ENCODE results near the gene GAA.

Gene GAA

DNA sequence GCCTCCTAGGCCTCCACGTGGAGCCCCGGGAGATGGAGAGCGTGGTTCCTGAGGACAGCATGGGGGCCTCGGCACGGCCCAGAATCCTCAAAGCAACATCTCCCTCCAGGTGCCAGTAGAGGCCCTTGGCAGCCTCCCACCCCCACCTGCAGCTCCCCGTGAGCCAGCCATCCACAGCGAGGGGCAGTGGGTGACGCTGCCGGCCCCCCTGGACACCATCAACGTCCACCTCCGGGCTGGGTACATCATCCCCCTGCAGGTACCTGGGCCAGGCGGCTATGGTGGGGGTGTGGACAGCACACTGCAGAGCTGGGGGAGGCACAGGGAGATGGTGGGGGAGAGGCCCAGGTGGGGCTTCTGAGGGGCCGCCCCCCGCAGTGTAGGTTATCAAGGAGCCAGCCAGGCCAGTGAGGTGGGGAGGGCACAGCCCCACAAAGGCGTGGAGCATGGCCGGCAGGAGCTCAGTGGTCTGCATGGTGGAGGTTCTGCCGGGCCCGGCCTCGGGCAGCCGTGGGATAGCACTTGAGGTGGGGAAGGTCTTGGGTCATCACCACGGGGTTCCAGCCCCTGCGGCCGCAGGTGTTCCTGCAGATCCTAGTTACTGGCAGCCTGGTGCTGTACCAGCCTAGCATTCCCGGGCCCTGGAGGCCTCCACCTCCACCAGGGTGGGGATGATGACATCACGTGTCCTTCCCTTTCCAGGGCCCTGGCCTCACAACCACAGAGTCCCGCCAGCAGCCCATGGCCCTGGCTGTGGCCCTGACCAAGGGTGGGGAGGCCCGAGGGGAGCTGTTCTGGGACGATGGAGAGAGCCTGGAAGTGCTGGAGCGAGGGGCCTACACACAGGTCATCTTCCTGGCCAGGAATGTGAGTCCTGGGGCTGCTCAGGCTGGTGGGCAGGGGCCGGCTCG lies 16.4 kb downstream of the GAA start:
- DNase-seq (ENCODE audit: low read depth) = no peak

DNA sequence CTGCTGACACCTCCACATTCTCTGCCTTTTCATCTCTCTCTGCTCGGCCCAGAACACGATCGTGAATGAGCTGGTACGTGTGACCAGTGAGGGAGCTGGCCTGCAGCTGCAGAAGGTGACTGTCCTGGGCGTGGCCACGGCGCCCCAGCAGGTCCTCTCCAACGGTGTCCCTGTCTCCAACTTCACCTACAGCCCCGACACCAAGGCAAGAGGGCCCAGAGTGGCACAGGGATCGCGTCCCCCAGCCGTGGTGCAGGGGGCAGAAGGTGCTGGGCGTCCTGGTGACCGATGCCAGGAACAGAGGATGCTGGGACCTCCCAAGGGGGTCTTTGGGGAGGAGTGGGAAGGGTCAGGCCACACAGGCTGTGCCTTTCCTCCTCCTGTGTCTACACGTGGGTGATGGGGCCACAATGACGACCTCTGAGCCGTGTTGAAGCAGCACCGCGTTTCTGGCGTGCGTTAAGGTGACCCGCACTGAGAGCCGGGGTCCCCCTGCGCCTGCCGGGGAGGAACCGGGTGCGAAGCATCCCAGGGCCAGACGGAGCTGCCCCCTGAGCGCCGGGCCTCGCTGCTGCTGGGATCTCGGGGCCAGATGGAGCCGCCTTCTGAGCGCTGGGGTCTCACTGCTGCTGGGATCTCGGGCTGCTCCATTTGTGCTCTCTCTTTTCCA lies 17.4 kb downstream of the GAA start:
- no peak for DNase-seq (ENCODE audit: low read depth)

DNA sequence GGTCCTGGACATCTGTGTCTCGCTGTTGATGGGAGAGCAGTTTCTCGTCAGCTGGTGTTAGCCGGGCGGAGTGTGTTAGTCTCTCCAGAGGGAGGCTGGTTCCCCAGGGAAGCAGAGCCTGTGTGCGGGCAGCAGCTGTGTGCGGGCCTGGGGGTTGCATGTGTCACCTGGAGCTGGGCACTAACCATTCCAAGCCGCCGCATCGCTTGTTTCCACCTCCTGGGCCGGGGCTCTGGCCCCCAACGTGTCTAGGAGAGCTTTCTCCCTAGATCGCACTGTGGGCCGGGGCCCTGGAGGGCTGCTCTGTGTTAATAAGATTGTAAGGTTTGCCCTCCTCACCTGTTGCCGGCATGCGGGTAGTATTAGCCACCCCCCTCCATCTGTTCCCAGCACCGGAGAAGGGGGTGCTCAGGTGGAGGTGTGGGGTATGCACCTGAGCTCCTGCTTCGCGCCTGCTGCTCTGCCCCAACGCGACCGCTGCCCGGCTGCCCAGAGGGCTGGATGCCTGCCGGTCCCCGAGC lies 17.9 kb downstream of the GAA start:
- DNase-seq (ENCODE audit: low read depth) = no peak

DNA sequence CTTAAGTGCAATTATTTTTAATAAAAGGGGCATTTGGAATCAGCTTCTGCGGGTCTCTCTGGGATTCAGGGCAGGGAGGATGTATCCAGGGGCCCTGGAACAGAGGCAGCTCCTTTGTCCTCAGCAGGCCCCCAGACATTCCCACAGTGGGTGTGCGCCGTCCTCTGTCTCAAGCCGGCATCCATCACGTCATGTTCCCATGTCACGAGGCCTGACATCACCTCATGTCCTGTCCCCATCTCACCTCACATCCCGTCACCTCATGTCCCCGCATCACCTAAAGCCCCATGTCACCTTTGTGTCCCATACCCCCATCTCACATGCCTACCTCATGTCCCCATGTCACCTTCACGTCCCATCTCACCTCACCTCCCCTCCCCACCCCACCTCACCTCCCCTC lies 18.5 kb downstream of the GAA start:
- DNase-seq (ENCODE audit: low read depth) = no peak

DNA sequence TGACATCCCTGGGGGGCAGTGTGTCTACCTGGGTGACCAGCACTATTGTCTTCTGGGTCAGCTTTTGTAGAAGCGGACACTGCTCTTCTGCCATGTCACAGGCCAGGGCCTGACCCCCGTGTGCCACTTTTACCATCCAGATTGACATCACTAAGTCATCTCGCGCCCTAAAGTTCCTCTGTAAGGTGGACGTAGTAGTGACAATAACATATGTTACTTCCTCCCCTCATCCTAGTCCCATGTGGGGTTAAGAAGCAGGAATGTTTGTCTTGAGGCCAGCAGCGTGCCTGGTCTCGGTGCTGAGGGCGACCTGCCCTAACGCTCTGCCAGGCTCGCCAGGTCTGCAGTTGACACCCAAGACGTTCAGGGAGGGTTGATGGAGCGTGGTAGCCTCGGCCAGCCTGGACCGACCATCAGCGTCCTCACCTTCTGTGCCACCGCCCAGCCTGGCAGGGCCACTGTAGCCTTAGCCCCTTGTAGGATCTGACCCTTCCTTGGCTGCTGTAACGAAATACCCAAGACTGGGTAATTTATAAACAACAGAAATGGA lies 20.7 kb downstream of the GAA start:
- DNase-seq (ENCODE audit: low read depth) = no peak

DNA sequence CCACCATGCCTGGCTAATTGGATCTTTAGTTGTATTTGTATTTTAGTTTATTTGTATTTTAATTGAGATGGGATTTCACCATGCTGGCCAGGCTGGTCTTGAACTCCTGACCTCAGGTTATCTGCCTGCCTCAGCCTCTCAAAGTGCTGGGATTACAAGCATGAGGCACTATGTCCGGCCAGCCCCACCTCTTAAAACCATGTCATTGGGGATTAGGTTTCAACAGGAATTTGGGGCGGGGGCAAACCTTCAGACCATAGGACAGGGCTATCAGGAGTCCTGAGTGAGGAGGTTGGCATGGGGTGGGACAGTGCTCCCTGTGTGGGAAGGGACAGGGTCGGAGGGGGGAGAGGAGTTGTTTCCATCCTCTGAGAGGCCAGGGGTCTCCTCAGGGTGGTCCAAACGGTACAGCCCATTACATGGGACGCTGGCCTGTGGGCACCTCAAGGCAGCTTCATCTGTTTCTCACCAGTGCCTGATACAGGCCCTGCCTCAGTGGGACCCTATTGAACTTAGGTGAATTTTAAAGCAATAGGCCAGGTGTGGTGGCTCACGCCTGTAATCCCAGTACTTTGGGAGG lies 21.6 kb downstream of the GAA start:
- no peak for DNase-seq (ENCODE audit: low read depth)

DNA sequence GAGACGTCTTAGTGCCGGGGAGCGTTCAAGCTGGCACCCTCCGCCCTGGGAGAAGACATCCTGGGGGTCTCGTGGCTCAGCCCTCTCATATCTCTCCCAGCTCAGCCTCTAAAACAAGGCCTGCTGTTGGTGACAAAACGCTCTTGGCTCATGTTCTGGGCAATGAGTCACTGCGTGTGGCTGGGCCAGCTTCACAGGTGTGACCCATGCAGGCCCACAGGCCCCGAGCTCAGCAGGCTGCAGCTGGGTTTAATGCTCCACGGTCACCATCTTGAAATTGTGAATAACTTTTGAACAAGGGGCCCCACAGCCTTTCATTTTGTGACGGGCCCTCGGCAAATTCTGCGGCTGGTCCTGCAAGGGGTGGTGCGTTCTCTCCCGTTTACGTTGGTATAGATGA lies 22.4 kb downstream of the GAA start:
- DNase-seq (ENCODE audit: low read depth) = no peak

DNA sequence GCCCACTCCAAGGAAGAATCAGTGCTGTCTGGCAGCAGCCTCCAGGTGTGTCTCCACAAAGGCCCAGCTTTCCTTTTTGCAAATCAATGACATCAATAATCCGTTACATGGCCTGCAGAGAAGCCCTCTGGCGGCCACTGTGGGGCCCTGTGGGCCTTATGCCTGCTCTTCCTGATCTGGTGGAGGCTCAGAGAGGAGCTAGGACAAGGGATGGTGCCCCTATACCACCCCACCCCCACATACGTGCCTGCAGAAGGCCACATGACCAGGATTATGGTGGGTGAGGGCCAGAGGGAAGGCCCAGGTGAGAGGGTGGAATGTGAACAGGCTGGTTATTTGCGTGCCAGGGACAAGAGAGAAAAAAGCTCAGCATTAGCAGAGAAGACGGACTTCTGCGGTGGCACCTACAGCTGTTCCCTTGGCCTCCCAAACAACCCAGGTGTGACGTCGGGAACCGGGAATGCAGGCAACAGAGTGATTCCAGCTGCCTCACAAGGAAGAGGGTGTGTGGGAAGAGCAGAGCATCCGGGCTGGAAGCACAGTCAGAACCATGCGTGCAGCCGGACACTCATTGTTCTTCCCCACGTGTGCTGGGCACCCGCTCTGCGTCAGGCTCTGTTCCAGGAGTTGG lies 23.1 kb downstream of the GAA start:
- no peak for DNase-seq (ENCODE audit: low read depth)

DNA sequence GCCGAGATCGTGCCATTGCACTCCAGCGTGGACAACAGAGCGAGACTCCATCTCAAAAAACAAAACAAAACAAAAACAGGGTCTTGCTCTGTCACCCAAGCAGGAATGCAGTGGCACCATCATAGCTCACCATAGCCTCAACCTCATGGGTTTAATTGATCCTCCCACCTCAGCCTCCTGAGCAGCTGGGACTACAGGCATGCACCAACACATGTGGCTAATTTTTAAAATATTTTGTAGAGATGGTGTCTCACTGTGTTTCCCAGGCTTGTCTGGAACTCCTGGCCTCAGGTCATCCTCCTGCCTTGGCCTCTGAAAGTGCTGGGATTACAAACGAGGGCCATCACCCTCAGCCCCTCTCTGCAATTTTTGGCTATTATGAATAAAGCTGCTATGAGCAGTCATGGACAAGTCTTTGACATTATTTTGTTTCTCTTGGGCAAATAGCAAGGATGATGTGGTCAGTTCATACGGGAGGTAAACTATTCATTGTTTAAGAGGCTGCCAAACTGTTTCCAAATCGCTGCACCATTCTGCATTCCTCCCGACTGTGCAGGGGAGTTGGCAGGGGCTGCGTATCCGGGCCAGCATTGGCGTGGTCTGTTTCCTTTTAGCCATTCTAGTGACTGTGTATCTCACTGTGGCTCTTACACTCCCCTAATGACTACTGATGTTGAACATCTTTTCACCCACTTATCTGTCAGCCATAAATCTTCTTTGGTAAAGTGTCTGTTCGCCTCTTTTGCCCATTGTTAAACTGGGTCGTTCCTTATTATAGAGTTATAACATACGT lies 24.5 kb downstream of the GAA start:
- peak; percentile 95 for DNase-seq (ENCODE audit: low read depth)

DNA sequence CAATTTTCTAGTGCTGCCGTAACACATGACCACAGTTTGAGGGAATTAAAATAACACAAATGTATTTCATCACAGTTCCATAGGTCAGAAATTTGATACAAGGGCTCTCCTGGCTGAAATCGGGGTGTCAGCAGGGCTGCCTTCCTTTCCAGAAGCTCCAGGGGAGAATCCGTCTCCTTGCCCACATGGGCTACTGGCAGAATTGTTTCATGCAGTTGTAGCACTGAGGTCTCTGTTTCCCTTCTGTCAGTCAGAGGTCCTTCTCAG lies 25.0 kb downstream of the GAA start:
- DNase-seq (ENCODE audit: low read depth) = peak; percentile 78

DNA sequence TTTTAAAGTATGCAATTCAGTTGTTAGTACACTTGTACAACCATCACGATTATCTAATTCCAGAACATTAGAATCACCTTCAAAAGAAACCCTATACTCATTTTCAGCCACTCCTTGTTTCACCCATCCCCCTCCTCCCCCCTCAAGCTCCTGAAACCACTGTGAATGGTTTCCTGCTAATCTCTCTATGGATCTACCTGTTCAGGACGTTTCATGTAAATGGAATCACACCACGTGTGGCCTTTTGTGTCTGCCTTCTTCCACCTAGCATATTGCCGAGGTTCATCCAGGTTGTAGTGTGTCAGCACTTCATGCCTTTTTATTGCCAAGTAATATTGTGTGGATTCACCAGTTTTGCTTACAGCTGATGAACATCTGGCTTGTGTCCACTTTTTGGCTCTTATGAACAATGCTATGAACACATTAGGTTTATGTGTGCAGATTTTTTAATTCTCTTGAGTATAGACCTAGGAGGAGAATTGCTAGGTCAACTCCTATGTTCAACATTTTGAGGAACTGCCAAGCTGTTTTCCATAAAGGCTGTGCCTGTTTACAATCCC lies 27.7 kb downstream of the GAA start:
- peak; percentile 23 for DNase-seq (ENCODE audit: low read depth)

DNA sequence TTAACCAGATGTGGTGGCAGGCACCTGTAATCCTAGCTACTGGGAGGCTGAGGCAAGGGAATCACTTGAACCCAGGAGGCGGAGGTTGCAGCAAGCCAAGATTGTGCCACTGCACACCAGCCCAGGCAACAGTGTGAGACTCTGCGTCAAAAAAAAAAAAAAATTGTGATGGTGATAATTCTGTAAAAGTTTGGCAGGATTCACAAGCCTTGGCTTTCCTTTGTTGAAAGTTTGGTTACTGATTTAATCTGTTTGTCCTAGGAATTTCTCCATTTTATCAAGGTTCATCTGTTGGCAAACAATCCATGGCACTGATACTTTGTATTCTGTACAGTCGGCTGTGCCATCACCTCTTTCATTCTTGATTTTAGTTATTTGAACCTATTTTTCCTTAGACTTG lies 29.6 kb downstream of the GAA start:
- no peak for DNase-seq (ENCODE audit: low read depth)

DNA sequence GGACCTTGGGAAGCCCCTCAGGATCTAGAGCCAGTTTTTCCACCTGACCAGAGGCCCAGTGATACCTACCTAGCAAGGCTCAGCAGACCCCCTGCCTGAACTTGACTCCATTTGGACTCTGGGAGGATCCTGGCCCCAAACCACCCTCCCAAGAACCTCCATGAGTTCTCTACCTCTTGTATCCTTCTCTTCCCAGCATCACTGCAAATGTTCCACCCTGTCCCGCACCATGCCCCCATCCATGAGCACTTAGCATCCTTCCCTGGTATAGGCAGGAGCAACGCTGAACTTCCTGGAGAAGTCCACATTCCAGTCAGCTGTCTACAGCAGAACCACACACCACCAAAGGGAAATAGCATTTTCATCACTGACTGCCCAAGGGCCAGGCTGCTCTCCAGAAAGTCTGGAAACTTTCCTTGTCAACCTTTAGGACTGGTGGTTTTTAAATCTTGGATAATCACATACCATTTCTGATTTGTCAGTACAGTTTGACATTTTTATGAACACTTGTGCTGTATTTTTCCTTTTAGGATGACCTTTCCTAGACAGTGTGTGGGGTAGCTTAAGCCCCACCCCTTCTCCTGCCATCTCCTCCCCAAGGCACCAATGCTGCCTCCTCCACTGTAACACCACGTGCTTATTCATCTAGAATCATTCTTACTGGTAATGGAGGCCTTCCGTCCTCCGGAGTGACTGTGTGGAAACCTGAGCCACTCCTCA lies 31.7 kb downstream of the GAA start:
- DNase-seq (ENCODE audit: low read depth) = no peak

DNA sequence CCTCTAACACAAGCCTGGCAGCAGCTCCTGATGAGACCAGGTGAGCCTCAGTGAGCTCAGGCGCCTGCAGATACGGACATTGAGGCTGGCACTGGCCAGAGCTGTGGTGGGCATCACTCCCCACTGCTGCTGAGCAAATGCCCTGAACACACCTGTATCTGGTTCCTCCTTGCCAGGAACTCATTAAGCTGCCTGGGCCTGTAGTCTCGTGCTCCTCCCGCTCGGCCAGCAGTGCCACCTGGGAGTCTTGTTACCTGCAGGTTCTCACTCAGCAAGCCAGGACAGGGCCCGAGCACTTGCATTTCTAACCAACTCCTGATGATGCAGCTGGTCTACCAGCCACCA lies 32.2 kb downstream of the GAA start:
- no peak for DNase-seq (ENCODE audit: low read depth)

DNA sequence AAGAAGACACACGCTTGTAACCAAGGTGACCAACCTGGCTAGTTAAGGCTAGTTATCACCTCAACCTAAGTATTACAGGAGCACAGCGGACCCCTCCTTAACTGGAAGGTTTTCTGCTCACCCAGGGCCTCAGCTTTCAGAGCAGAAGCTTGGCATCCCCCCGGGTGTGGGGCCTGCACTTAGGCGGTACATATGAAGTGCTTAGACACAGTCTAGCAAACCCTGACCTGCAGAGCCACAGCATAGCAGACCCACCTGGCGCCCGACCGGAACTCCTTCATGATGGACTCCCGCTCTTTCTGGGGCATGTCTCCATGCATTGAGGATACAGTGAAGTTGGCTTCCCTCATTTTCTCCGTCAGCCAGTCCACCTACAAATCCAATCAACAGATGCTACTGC lies 35.8 kb downstream of the GAA start:
- no peak for DNase-seq (ENCODE audit: low read depth)

DNA sequence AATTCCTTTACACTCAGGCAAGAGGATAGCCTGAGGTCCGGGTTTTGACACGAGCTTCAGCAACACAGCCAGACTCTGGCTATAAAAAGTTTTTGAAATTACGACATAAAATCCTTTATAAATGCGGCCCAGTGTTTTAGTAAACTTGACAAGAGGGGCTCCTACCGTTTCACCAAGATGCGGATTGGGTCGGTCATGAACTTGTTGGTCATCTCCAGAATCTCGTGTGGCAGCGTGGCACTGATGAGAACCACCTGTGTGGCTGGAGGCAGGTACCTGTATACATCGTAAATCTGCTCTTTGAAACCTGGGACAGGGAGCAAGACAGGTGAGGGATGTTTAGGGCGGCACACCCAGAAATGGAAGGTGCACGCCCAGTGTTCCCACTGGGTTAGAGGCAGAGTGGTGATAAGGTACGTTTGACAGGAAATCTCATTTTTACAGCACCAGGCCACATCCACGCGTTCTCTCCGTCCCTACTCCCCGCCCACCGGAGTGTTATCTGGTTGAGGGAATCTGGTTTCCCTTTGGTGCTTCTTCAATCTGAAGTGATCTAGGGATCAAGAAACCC lies 37.6 kb downstream of the GAA start:
- no peak for DNase-seq (ENCODE audit: low read depth)

DNA sequence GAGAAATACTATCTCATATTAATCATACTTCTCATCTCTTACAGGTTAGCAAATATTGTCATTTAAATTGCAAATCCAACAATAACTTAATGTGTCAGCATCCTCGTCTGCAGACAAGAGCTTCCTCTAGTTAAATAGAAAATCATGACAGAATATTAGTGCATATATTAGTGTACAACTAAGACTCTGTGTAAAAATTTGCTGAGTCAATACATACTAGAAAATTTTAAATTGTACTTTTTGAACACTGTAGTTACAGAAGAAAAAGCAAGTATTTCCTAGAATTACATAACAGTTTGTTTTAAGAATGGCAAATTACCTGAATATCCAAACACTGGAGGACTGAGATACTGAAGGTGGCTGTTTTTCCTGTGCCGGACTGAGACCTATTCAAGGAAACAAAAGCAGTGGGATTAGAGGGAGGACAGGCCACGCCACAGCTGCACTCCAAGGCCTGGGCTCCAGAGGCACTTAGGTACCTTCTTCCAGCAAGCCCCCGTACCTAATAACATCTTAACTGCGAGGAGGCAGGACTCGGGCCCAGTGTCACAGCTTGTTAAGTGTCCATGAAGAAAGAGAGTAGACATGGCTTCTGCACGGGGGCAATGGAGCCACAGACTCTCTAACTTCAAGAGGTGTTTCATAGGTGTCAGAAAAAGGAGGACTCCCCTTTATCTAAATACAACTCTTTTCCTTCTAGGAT lies 40.2 kb downstream of the GAA start:
- DNase-seq (ENCODE audit: low read depth) = no peak

DNA sequence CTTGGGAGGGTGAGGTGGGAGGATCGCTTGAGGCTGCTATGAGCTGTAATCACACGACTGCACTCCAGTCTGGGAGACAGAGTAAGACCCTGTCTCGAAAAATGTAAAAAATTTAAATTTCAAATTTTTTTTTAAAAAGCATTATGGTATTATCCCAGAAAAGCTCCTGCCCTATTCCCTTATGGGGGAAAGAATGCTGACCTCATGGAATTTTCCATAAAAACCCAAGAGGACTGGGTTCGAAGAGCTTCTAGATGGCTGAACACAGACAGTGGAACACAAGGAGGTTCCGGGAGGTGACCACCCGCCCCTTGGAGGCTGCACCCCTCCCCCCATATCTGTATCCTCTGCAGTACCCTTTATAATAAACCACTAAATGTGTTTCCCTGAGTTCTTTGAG lies 41.5 kb downstream of the GAA start:
- DNase-seq (ENCODE audit: low read depth) = no peak
